HCT116 (cell line): Measurements from ENCODE around the gene VWC2L. TPM values are rescaled to one million over a fixed set of nuclear protein-coding genes. Genes with fewer than 3 reads are reported as not detected.

ENCODE experiments used
- ATAC-seq: fragments of 200-7000 bp; cut with Tn5 transposase; 2 replicates; pipeline ENCODE4 v1.9.1; 2020; ENCODE audit warnings: mild to moderate bottlenecking, moderate library complexity
- BruUV-seq: library from RNA; stranded (reverse); fragments of 400-500 nt; replicated peaks from 2 replicates; lab custom pipeline; 2021; lab: Mats Ljungman, UMichigan
- CTCF ChIA-PET: fragments of 300-600 bp; sonication (Branson Sonifier 250); formaldehyde crosslinking; loops from one replicate; lab custom pipeline; 2021; ENCODE audit warnings: antibody characterized with exemption; lab: Charles Lee
- POLR2A ChIA-PET: fragments of 300-600, 350-600 bp; sonication (Branson Sonifier 250); formaldehyde crosslinking; loops from one replicate; lab custom pipeline; 2021; ENCODE audit warnings: antibody characterized with exemption; lab: Charles Lee
- RAD21 ChIA-PET, 2 experiments: fragments of 300-600 bp; sonication (Branson Sonifier 250); formaldehyde crosslinking; loops; one replicate each; lab custom pipeline; 2023; ENCODE audit warnings: low total read pairs in 2 of 2; ENCODE audit not compliant: uncharacterized antibody in 2 of 2, unreplicated experiment in 2 of 2, low non-redundant PET in 1 of 2; lab: Charles Lee
- DNase-seq: peaks from one replicate; pipeline ENCODE4 v3.0.0-alpha.2; 2010; ENCODE audit warnings: low read depth, low spot score
- H2AFZ ChIP-seq: fragments of 200-600 bp; shearing (Covaris generic), sonication (generic); 2 replicates; pipeline ENCODE4 v1.6.1; 2017; ENCODE audit warnings: low read depth, mixed run types, mixed read lengths, antibody characterized with exemption, low read length; ENCODE audit not compliant: poor library complexity, severe bottlenecking
- H3K27ac ChIP-seq: 2 replicates; pipeline ENCODE4 v1.5.1; 2012; ENCODE audit warnings: low read depth, low read length
- H3K27me3 ChIP-seq: fragments of 200-600 bp; sonication (generic); 2 replicates; pipeline ENCODE4 v1.6.1; 2016; ENCODE audit warnings: mixed run types, low read length, mixed read lengths; ENCODE audit not compliant: insufficient read depth
- H3K36me3 ChIP-seq, 2 experiments: fragments of 200-500 bp in 1 of 2; fragments of 200-600 bp in 1 of 2; sonication (Bioruptor generic) in 1 of 2; sonication (generic) in 1 of 2; 2 replicates each; pipeline versions ENCODE4 v1.5.1 to v1.6.1; 2014 to 2016; ENCODE audit warnings: low read length in 2 of 2, inconsistent platforms in 1 of 2, mixed read lengths in 1 of 2, mixed run types in 1 of 2; ENCODE audit not compliant: insufficient read depth in 2 of 2, control insufficient read depth in 1 of 2
- H3K4me1 ChIP-seq, 2 experiments: fragments of 200-600 bp in 1 of 2; sonication (generic) in 1 of 2; 2 replicates each; pipeline versions ENCODE4 v1.5.1 to v1.6.1; 2012 to 2017; ENCODE audit warnings: low read length in 2 of 2, inconsistent platforms in 1 of 2, mild to moderate bottlenecking in 1 of 2, mixed read lengths in 1 of 2, mixed run types in 1 of 2, moderate library complexity in 1 of 2; ENCODE audit not compliant: insufficient read depth in 2 of 2, control insufficient read depth in 1 of 2
- H3K4me2 ChIP-seq: fragments of 200-600 bp; sonication (generic); 2 replicates; pipeline ENCODE4 v1.6.1; 2017; ENCODE audit warnings: mixed run types, low read length, mixed read lengths
- H3K4me3 ChIP-seq, 2 experiments: fragments of 200-600 bp in 1 of 2; sonication (generic) in 1 of 2; replicated peaks in 1 of 2; 2 replicates each; pipeline ENCODE4 v1.5.1; 2011 to 2016; ENCODE audit warnings: low read length in 2 of 2, control low read depth in 1 of 2, low read depth in 1 of 2, mild to moderate bottlenecking in 1 of 2, mixed read lengths in 1 of 2, mixed run types in 1 of 2
- H3K79me2 ChIP-seq: fragments of 200-600 bp; sonication (generic); 2 replicates; pipeline ENCODE4 v1.6.1; 2017; ENCODE audit warnings: mild to moderate bottlenecking, mixed run types, low read length, moderate library complexity, mixed read lengths; ENCODE audit not compliant: insufficient read depth
- H3K9ac ChIP-seq: fragments of 200-600 bp; sonication (generic); 2 replicates; pipeline ENCODE4 v1.6.1; 2016; ENCODE audit warnings: low read length, mixed read lengths
- H3K9me2 ChIP-seq: fragments of 200-600 bp; sonication (generic), shearing (Covaris generic); 2 replicates; pipeline ENCODE4 v1.6.1; 2017; ENCODE audit warnings: mixed run types, mild to moderate bottlenecking, moderate library complexity; ENCODE audit not compliant: insufficient read depth
- H3K9me3 ChIP-seq, 2 experiments: fragments of 200-500 bp in 1 of 2; fragments of 200-600 bp in 1 of 2; sonication (Bioruptor generic) in 1 of 2; sonication (generic) in 1 of 2; 2 replicates each; pipeline ENCODE4 v1.6.1; 2014 to 2017; ENCODE audit warnings: low read length in 2 of 2, mixed read lengths in 2 of 2, inconsistent platforms in 1 of 2, low read depth in 1 of 2, mild to moderate bottlenecking in 1 of 2, mixed run types in 1 of 2, moderate library complexity in 1 of 2; ENCODE audit not compliant: control insufficient read depth in 1 of 2, insufficient read depth in 1 of 2
- H4K20me1 ChIP-seq: fragments of 200-600 bp; sonication (generic), shearing (Covaris generic); 2 replicates; pipeline ENCODE4 v1.6.1; 2017; ENCODE audit warnings: mixed run types, mild to moderate bottlenecking, moderate library complexity; ENCODE audit not compliant: insufficient read depth
- ATF3 ChIP-seq: IDR thresholded peaks from 2 replicates; pipeline ENCODE4 v1.6.1; 2012
- CEBPB ChIP-seq: IDR thresholded peaks from 2 replicates; pipeline ENCODE4 v1.6.1; 2012; ENCODE audit warnings: low read depth
- EZH2phosphoT487 ChIP-seq: fragments of 200-600 bp; IDR thresholded peaks from 2 replicates; pipeline ENCODE4 v1.6.1; 2018; ENCODE audit warnings: antibody characterized with exemption, borderline replicate concordance
- POLR2A ChIP-seq: IDR thresholded peaks from 2 replicates; pipeline ENCODE4 v1.7.0; 2011; ENCODE audit warnings: borderline replicate concordance; ENCODE audit not compliant: insufficient read depth, insufficient read length; ENCODE audit errors: extremely low read depth
- POLR2AphosphoS5 ChIP-seq: IDR thresholded peaks from 2 replicates; pipeline ENCODE4 v1.6.1; 2011; ENCODE audit warnings: mild to moderate bottlenecking, low read depth, low read length, moderate library complexity
- RAD21 ChIP-seq: IDR thresholded peaks from 2 replicates; pipeline ENCODE4 v1.6.1; 2012; ENCODE audit warnings: low read depth, mild to moderate bottlenecking
- SIN3A ChIP-seq: IDR thresholded peaks from 2 replicates; pipeline ENCODE4 v1.6.1; 2012; ENCODE audit warnings: low read depth
- TCF7L2 ChIP-seq: IDR thresholded peaks from 2 replicates; pipeline ENCODE4 v1.7.0; 2011; ENCODE audit warnings: borderline replicate concordance, inconsistent platforms; ENCODE audit not compliant: insufficient read depth, insufficient read length; ENCODE audit errors: extremely low read depth
- ZBTB33 ChIP-seq: IDR thresholded peaks from 2 replicates; pipeline ENCODE4 v1.6.1; 2011; ENCODE audit warnings: mild to moderate bottlenecking, low read length, moderate library complexity; ENCODE audit not compliant: insufficient replicate concordance; ENCODE audit errors: extremely low read depth
- ZNF274 ChIP-seq: fragments of 200-500 bp; sonication (Bioruptor generic); IDR thresholded peaks from 2 replicates; pipeline ENCODE4 v1.6.1; 2014; ENCODE audit warnings: mild to moderate bottlenecking, low read depth, low read length, inconsistent platforms
- intact Hi-C: fragments of 100-400 bp; cut with micrococcal nuclease; formaldehyde crosslinking; loops from 2 replicates; pipeline ENCODE4 v1.10.0; 2022
- total RNA-seq: library from RNA; stranded (reverse); gene quantifications from one replicate; pipeline ENCODE4 v1.2.1, GENCODE V29; 2021; ENCODE audit not compliant: unreplicated experiment
- TF ChIP-seq, protein P1 (sequence below), 3 experiments: fragments of 200-600 bp in 1 of 3; sonication (generic) in 1 of 3; IDR thresholded peaks in 2 of 3; conservative IDR thresholded peaks in 1 of 3; 2 replicates each; pipeline ENCODE4 v1.5.1; 2012 to 2017; ENCODE audit warnings: low read depth in 2 of 3, low read length in 2 of 3, antibody characterized with exemption in 1 of 3, borderline replicate concordance in 1 of 3, control low read depth in 1 of 3, mild to moderate bottlenecking in 1 of 3, mixed read lengths in 1 of 3, mixed run types in 1 of 3, moderate library complexity in 1 of 3; ENCODE audit not compliant: insufficient read depth in 1 of 3

VWC2L gene
- total RNA-seq, 1 experiment from 2014 or later = not detected

DNA sequence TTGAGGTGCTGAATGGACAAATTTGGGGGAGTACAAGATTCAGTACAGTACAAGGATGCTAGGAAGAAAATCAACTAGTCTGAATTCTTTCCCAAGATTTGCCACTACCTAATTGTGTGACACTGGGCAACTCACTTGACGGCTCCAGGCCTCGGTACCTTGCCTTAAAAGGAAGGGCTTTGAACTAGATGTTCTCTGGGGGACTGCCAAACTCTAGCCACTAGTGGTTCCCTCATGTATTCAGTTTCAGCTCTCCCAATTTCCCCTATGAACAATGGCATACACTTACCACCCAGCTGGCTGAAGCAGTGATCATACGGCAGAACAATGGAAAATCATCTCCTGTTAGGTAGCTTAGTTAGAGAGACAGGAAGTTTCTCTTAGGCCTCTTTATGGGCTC lies 73.4 kb downstream of the VWC2L start:
- intact Hi-C loops = no loop called here
- no peak for ATAC-seq
- no peak overlapping the region for H3K27ac ChIP-seq
- no peaks in the 10 kb centered on the region for H3K79me2 ChIP-seq
- H3K4me1 ChIP-seq = peaks cover 0 to 6% of the 10 kb centered on the region in 2 experiments; a peak in 1 of 4 replicates
- POLR2A ChIA-PET = no interaction called here
- TF ChIP-seq ZNF274 = no peak
- no peak for TF ChIP-seq TCF7L2
- TF ChIP-seq SIN3A = no peak
- no peak for TF ChIP-seq RAD21
- TF ChIP-seq, protein P1, sequence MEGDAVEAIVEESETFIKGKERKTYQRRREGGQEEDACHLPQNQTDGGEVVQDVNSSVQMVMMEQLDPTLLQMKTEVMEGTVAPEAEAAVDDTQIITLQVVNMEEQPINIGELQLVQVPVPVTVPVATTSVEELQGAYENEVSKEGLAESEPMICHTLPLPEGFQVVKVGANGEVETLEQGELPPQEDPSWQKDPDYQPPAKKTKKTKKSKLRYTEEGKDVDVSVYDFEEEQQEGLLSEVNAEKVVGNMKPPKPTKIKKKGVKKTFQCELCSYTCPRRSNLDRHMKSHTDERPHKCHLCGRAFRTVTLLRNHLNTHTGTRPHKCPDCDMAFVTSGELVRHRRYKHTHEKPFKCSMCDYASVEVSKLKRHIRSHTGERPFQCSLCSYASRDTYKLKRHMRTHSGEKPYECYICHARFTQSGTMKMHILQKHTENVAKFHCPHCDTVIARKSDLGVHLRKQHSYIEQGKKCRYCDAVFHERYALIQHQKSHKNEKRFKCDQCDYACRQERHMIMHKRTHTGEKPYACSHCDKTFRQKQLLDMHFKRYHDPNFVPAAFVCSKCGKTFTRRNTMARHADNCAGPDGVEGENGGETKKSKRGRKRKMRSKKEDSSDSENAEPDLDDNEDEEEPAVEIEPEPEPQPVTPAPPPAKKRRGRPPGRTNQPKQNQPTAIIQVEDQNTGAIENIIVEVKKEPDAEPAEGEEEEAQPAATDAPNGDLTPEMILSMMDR (IDR thresholded peaks at IDR 0.05 in 2 of 3, conservative IDR thresholded peaks at IDR 0.05 in 1 of 3; ENCODE audit: borderline replicate concordance in 1 of 3, insufficient read depth in 1 of 3, low read depth in 2 of 3, low read length in 2 of 3) = no peak
- TF ChIP-seq ATF3 = no peak
- TF ChIP-seq, all 23 proteins: peak for 0
- Histone ChIP-seq H3K27me3 (no peaks in the 10 kb centered on the region), H3K4me3 (no peak overlapping the region), H3K4me2 (no peak overlapping the region), H3K9me3 (no peaks in the 10 kb centered on the region), H2AFZ (no peak overlapping the region), H3K9ac (no peak overlapping the region), H4K20me1 (no peaks in the 10 kb centered on the region), H3K9me2 (0 out of 2 replicates have a peak, but pooled peaks cover 4% of the 10 kb centered on the region), H3K36me3 (no peaks in the 10 kb centered on the region)
- DNase-seq = no peak
- ChIA-PET CTCF (no interaction called here), RAD21 (no interaction called here)
- BruUV-seq = no TSS peak

DNA sequence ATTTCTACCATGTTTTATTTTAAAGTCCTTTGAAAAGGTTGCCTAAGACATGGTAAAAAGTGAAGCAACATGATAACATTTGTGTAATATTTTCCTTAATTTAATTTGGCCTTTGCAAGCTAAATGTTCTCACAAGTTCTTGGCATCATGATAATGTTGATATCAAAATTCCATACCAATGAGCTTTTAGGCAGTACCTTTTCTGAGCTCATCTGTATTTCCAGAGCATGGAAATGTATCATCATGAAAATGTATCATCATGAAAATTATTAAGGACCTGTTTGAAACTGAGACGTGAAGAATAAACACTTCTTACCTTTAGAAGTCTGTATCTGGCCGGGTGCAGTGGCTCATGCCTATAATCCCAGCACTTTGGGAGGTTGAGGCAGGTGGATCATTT lies 73.8 kb downstream of the VWC2L start:
- DNase-seq = no peak
- RAD21 ChIA-PET = no interaction called here

More for the DNA sequence above, 73.8 kb downstream of the VWC2L start:
- Histone ChIP-seq H3K27me3 (no peaks in the 10 kb centered on the region), H3K27ac (no peak overlapping the region), H3K4me1 (peaks cover 0 to 6% of the 10 kb centered on the region in 2 experiments; a peak in 1 of 4 replicates), H3K9me3 (no peaks in the 10 kb centered on the region), H3K4me3 (no peak overlapping the region), H3K79me2 (no peaks in the 10 kb centered on the region), H3K36me3 (no peaks in the 10 kb centered on the region), H3K9me2 (0 out of 2 replicates have a peak, but pooled peaks cover 4% of the 10 kb centered on the region), H3K9ac (no peak overlapping the region), H3K4me2 (no peak overlapping the region), H2AFZ (no peak overlapping the region), H4K20me1 (no peaks in the 10 kb centered on the region)
- intact Hi-C loops = no loop called here
- TF ChIP-seq POLR2A (no peak), EZH2phosphoT487 (no peak), RAD21 (no peak), CEBPB (no peak), ZBTB33 (no peak), POLR2AphosphoS5 (no peak)
- ATAC-seq = no peak
- BruUV-seq = no TSS peak
- POLR2A ChIA-PET = no interaction called here
- CTCF ChIA-PET = no interaction called here
